Measurements from ENCODE around the gene HDAC9. TPM values are rescaled to one million over a fixed set of nuclear protein-coding genes. Genes with fewer than 3 reads are reported as not detected.

The HDAC9 gene
- total RNA-seq, 1 donor: 55.0 TPM

- H3K4me3 ChIP-seq (ENCODE audit: low read depth, low read length): no peak overlapping the region
- TF ChIP-seq CTCF (IDR thresholded peaks at IDR 0.05; ENCODE audit: insufficient read depth, low read length): no peak
- DNase-seq (ENCODE audit: low read depth): peak; percentile 58
Measured at GRCh38 chr7:18939771-18940592, 444.4 kb downstream of the HDAC9 start.

GRCh38 chr7:18940593-18941134 lies 445.1 kb downstream of the HDAC9 start:
- no peak overlapping the region for H3K4me3 ChIP-seq (ENCODE audit: low read depth, low read length)
- TF ChIP-seq CTCF (IDR thresholded peaks at IDR 0.05; ENCODE audit: insufficient read depth, low read length): no peak
- no peak for DNase-seq (ENCODE audit: low read depth)

GRCh38 chr7:18941207-18941606 lies 445.7 kb downstream of the HDAC9 start:
- no peak for TF ChIP-seq CTCF (IDR thresholded peaks at IDR 0.05; ENCODE audit: insufficient read depth, low read length)
- no peak overlapping the region for H3K4me3 ChIP-seq (ENCODE audit: low read depth, low read length)
- peak; percentile 28 for DNase-seq (ENCODE audit: low read depth)

GRCh38 chr7:18948521-18948920 lies 453.0 kb downstream of the HDAC9 start:
- no peak for TF ChIP-seq CTCF (IDR thresholded peaks at IDR 0.05; ENCODE audit: insufficient read depth, low read length)
- H3K4me3 ChIP-seq (ENCODE audit: low read depth, low read length): no peak overlapping the region
- peak; percentile 54 for DNase-seq (ENCODE audit: low read depth)

GRCh38 chr7:18952846-18953245 lies 457.3 kb downstream of the HDAC9 start:
- H3K4me3 ChIP-seq (ENCODE audit: low read depth, low read length): no peak overlapping the region
- no peak for DNase-seq (ENCODE audit: low read depth)
- no peak for TF ChIP-seq CTCF (IDR thresholded peaks at IDR 0.05; ENCODE audit: insufficient read depth, low read length)

- no peak overlapping the region for H3K4me3 ChIP-seq (ENCODE audit: low read depth, low read length)
- DNase-seq (ENCODE audit: low read depth): peak; percentile 81
- TF ChIP-seq CTCF (IDR thresholded peaks at IDR 0.05; ENCODE audit: insufficient read depth, low read length): no peak
Measured at GRCh38 chr7:18958627-18959026, 463.1 kb downstream of the HDAC9 start.

All from fibroblast of the aortic adventitia (primary cell).